ENCODE results near the gene HLA-DRB1. TPM values are rescaled to one million over a fixed set of nuclear protein-coding genes. Genes with fewer than 3 reads are reported as not detected.
A peak's percentile ranks its signal among the peaks of the same experiment; 100 is the strongest.
"Not testable (repeated sequence)": the region's sequence is repeated elsewhere in the genome, so short reads cannot be mapped to it uniquely, and the experiment has no call there.

The HLA-DRB1 gene
- total and polyA plus RNA-seq, 8 donors: 9.3 to 165 (median 16.4) TPM

- FAIRE-seq (no peak), ATAC-seq (no peak), DNase-seq (no peak)
- 12 to 26% methylated on average over 2 of the region's 2 CpGs for WGBS, 2 donors
- Histone ChIP-seq H3K4me3 (no peak overlapping the region), H3K27ac (no peak overlapping the region), H3K36me3 (no peaks in the 10 kb centered on the region), H3K9me3 (no peaks in the 10 kb centered on the region), H3K27me3 (no peaks in the 10 kb centered on the region), H3K4me1 (no peaks in the 10 kb centered on the region)
- intact Hi-C loops (cut with DNase I): no loop called here
- no peak for TF ChIP-seq CTCF (IDR thresholded peaks at IDR 0.05)
Measured at GRCh38 chr6:32635526-32636123, 46.0 kb upstream of the HLA-DRB1 start.

DNA sequence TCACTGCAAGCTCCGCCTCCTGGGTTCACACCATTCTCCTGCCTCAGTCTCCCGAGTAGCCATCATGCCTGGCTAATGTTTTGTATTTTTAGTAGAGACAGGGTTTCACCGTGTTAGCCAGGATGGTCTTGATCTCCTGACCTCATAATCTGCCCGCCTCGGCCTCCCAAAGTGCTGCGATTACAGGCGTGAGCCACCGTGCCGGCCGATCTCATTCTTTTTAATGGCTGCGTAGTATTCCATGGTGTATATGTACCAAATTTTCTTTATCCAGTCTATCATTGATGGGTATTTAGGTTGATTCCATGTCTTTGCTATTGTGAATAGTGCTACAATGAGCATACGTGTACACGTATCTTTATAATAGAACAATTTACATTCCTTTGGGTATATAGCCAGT is 40.1 kb upstream of the HLA-DRB1 start:
- H3K4me3 ChIP-seq; DNase-seq; intact Hi-C loops (cut with DNase I); H3K4me1 ChIP-seq; H3K27ac ChIP-seq; ATAC-seq; H3K9me3 ChIP-seq; H3K36me3 ChIP-seq; H3K27me3 ChIP-seq; FAIRE-seq: not testable (repeated sequence)
- 61 to 97% methylated on average over 2 of the region's 13 CpGs for WGBS, 2 donors

GRCh38 chr6:32627831-32628230 is 38.2 kb upstream of the HLA-DRB1 start:
- FAIRE-seq: no peak

GRCh38 chr6:32627249-32627648 is 37.6 kb upstream of the HLA-DRB1 start:
- intact Hi-C loops (cut with DNase I): no loop called here
- no peaks in the 10 kb centered on the region for H3K9me3 ChIP-seq

More at GRCh38 chr6:32627831-32628230, 38.2 kb upstream of the HLA-DRB1 start:
- WGBS, 2 donors: 18 to 32% methylated on average over 3 of the region's 3 CpGs
- ATAC-seq (peak in 2 of 4 donors; percentile 74 to 86), DNase-seq (peak in 1 of 6 donors; percentile 30)
- Histone ChIP-seq H3K27me3 (no peaks in the 10 kb centered on the region), H3K4me3 (no peak overlapping the region), H3K4me1 (no peaks in the 10 kb centered on the region), H3K9me3 (no peaks in the 10 kb centered on the region), H3K27ac (no peak overlapping the region), H3K36me3 (no peaks in the 10 kb centered on the region)
- intact Hi-C loops (cut with DNase I): no loop called here
- TF ChIP-seq CTCF (IDR thresholded peaks at IDR 0.05): no peak

DNA sequence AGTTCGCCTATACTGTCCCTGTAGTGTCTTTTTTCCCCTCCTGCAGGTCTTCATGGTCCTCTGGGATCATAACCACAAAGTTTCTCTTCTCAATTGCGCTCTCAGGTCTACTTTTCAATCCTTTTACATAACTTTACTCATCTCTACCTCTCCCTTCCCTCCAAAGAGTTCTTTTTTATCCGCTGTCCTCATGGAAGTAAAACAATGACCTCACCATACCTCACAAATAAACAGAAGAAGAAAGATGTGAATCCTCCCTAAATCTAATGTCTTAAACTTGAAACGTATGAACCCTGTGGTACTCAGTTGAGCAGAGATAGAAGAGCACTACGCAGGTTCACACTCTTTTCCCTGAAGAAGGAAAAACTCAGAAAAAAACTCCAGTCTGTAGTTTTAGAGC is 35.5 kb upstream of the HLA-DRB1 start:
- intact Hi-C loops (cut with DNase I): no loop called here
- H3K4me1 ChIP-seq: no peaks in the 10 kb centered on the region
- H3K27ac ChIP-seq: no peak overlapping the region
- no peak for TF ChIP-seq CTCF (IDR thresholded peaks at IDR 0.05)
- H3K4me3 ChIP-seq: no peak overlapping the region
- 15 to 19% methylated on average over 5 of the region's 5 CpGs for WGBS, 2 donors
- no peaks in the 10 kb centered on the region for H3K27me3 ChIP-seq
- no peaks in the 10 kb centered on the region for H3K36me3 ChIP-seq
- H3K9me3 ChIP-seq: no peaks in the 10 kb centered on the region
- ATAC-seq (no peak), FAIRE-seq (no peak), DNase-seq (no peak)

More at GRCh38 chr6:32627249-32627648, 37.6 kb upstream of the HLA-DRB1 start:
- Histone ChIP-seq H3K4me1 (no peaks in the 10 kb centered on the region), H3K36me3 (no peaks in the 10 kb centered on the region), H3K4me3 (no peak overlapping the region), H3K27me3 (no peaks in the 10 kb centered on the region), H3K27ac (no peak overlapping the region)
- TF ChIP-seq CTCF (IDR thresholded peaks at IDR 0.05): no peak
- WGBS, 2 donors: 0% methylated on average over 1 of the region's 3 CpGs
- ATAC-seq (no peak), DNase-seq (no peak), FAIRE-seq (no peak)
